Uterus (tissue), 2 donors: ENCODE measurements around the gene XPNPEP3.

ENCODE experiments used
- POLR2A ChIP-seq, 2 donors: fragments of 450-650 bp; IDR thresholded peaks; one replicate each; pipeline ENCODE4 v1.6.1; 2016; ENCODE audit warnings: antibody characterized with exemption in 2 of 2, mild to moderate bottlenecking in 1 of 2, moderate library complexity in 1 of 2
- TF ChIP-seq, protein P1 (sequence below), 4 experiments: fragments of 200-600 bp in 2 of 4; fragments of 450-650 bp in 2 of 4; sonication (generic) in 2 of 4; IDR thresholded peaks; one replicate each; pipeline ENCODE4 v1.5.1; 2016 to 2019; ENCODE audit warnings: antibody characterized with exemption in 4 of 4, mild to moderate bottlenecking in 2 of 4, moderate library complexity in 1 of 4

DNA sequence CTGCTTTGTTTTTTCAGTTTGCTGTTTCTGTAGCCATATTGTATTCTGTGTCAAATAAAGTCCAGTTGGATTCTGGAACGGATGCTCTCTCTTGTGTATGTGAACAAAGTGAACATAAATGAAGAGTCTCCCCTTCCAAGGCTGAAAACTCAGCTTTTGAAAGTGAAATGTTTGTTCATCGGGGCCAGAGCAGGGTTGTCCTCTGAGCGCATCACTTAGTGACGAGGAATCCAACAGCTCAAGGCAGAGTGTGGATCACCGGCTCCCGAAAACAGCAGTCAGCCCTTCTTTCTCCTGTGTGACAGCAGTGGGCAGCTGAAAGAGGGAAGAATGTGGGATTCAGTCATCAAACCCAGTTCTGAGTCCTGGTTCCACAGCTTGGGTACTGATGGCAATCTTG lies 115.6 kb downstream of the XPNPEP3 start:
- TF ChIP-seq, protein P1, sequence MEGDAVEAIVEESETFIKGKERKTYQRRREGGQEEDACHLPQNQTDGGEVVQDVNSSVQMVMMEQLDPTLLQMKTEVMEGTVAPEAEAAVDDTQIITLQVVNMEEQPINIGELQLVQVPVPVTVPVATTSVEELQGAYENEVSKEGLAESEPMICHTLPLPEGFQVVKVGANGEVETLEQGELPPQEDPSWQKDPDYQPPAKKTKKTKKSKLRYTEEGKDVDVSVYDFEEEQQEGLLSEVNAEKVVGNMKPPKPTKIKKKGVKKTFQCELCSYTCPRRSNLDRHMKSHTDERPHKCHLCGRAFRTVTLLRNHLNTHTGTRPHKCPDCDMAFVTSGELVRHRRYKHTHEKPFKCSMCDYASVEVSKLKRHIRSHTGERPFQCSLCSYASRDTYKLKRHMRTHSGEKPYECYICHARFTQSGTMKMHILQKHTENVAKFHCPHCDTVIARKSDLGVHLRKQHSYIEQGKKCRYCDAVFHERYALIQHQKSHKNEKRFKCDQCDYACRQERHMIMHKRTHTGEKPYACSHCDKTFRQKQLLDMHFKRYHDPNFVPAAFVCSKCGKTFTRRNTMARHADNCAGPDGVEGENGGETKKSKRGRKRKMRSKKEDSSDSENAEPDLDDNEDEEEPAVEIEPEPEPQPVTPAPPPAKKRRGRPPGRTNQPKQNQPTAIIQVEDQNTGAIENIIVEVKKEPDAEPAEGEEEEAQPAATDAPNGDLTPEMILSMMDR (IDR thresholded peaks at IDR 0.05), result no peak
- no peak for TF ChIP-seq POLR2A (IDR thresholded peaks at IDR 0.05)
